Amygdala (tissue), 56 donors: ENCODE measurements around the gene CPNE5.

ENCODE experiments used
- DNase-seq, 56 donors: peaks; one replicate each; lab custom pipeline; 2025; lab: John Stamatoyannopoulos, UW

The CPNE5 gene

GRCh38 chr6:36692220-36692619, 147.0 kb downstream of the CPNE5 start:
- DNase-seq, result no peak

DNA sequence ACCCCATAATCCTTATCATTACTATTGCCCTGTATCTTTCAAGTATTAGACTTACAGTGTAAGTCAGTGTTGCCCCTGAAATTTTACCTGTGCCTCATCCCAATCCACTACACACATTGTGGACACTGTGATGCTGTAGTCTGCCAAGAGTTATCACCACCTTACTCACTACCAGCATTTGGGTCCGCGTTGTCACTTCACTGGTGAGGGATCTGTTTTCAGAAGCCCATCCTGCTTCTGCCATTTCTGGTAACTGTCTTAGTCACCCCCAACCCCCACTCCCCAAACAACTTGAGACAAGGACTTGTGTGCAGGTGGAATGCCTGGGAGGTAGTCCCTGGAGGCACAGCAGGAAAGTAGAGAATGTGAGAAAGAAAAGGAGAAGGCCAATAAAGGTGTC, 147.6 kb downstream of the CPNE5 start:
- no peak for DNase-seq

DNA sequence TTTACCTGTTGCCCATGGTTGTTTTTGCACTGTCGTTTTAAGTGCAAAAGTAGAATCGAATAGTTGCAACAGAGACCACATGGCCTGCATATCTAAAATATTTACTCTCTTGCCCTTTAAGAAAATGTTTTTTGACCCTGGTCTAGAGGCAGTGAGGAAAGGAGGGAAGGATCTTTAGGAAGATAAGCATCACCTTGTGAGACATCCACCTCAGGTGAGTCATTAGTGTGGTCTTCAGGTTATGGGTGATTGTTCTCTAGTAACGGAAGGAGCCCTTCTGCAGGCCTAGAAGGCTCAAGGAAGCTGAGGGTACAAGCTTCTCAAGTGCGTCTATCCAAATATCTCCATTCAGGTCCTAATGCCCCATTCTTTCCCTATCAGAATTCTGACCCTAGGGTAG, 148.2 kb downstream of the CPNE5 start:
- no peak for DNase-seq
